SU-DHL-6 (cell line): Measurements from ENCODE around the gene SDK1.

Experiments
- CTCF ChIP-seq: fragments of 200-600 bp; sonication (generic); IDR thresholded peaks from one replicate; pipeline ENCODE4 v1.5.1; 2017; ENCODE audit warnings: antibody characterized with exemption, mild to moderate bottlenecking, low read length, moderate library complexity; ENCODE audit not compliant: insufficient read depth, poor library complexity, severe bottlenecking
- EZH2phosphoT487 ChIP-seq: fragments of 200-600 bp; sonication (generic), shearing (Covaris generic); conservative IDR thresholded peaks from 2 replicates; pipeline ENCODE4 v1.6.1; 2018; ENCODE audit warnings: mild to moderate bottlenecking, antibody characterized with exemption, low read length, moderate library complexity, mixed read lengths

DNA sequence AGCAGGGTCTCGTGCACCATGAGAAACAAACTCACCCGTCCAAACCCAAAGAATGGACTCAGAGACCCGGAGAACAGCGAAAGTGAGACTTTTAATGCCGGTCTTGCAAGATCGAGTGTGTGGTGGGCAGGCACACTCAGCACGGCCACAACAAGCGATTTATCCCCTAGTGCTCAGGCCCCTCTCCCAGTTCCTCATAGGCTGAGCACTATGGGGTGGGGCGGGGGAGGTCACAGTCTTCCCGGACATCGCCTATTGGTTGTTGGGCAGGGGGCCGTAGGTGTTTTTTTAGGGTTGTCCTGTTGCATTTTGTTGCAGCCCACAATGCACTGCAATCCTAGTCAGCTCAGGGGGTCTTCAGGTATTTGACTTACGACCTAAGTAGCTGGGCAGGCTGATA, 772.7 kb downstream of the SDK1 start:
- no peak for TF ChIP-seq CTCF
- no peak for TF ChIP-seq EZH2phosphoT487
